Fibroblast of mammary gland (primary cell): Measurements from ENCODE around the gene OR8B3.
A peak's percentile ranks its signal among the peaks of the same experiment; 100 is the strongest.

Experiments
- DNase-seq: peaks from one replicate; pipeline ENCODE4 v3.0.0-alpha.2; 2010; ENCODE audit warnings: low read depth
- H3K4me3 ChIP-seq: 2 replicates; pipeline ENCODE4 v1.5.1; 2011; ENCODE audit warnings: low read depth, mild to moderate bottlenecking, low read length, moderate library complexity; ENCODE audit not compliant: control insufficient read depth
- CTCF ChIP-seq: conservative IDR thresholded peaks from 2 replicates; pipeline ENCODE4 v1.5.1; 2011; ENCODE audit warnings: low read depth, low read length, inconsistent platforms; ENCODE audit not compliant: control insufficient read depth, insufficient read depth

Gene OR8B3

GRCh38 chr11:124440608-124441007, 41.8 kb upstream of the OR8B3 start:
- DNase-seq = no peak
- H3K4me3 ChIP-seq = no peak overlapping the region
- TF ChIP-seq CTCF = no peak

GRCh38 chr11:124434699-124435098, 35.9 kb upstream of the OR8B3 start:
- no peak for DNase-seq
- H3K4me3 ChIP-seq = no peak overlapping the region
- no peak for TF ChIP-seq CTCF

- no peak overlapping the region for H3K4me3 ChIP-seq
- DNase-seq = no peak
- no peak for TF ChIP-seq CTCF
Observed at GRCh38 chr11:124429599-124429998, 30.8 kb upstream of the OR8B3 start.

- no peak within 1 kb of the TSS for H3K4me3 ChIP-seq
- no peak for TF ChIP-seq CTCF
- no peak for DNase-seq
Observed at GRCh38 chr11:124424384-124424921, 25.6 kb upstream of the OR8B3 start, which contains the start of gene OR8B4. Gene OR8B4 (minus strand): TSS chr11:124424871. CDS start chr11:124424871, 0 bp downstream.

GRCh38 chr11:124421043-124421442, 22.2 kb upstream of the OR8B3 start:
- no peak for TF ChIP-seq CTCF
- H3K4me3 ChIP-seq = no peak overlapping the region
- no peak for DNase-seq

GRCh38 chr11:124415356-124415923, 16.6 kb upstream of the OR8B3 start:
- DNase-seq = peak; percentile 71
- no peak overlapping the region for H3K4me3 ChIP-seq

More at GRCh38 chr11:124415356-124415923, 16.6 kb upstream of the OR8B3 start:
- peak; percentile 74 for TF ChIP-seq CTCF
